Measurements from ENCODE around the gene TSPAN31. TPM values are rescaled to one million over a fixed set of nuclear protein-coding genes. Genes with fewer than 3 reads are reported as not detected.
"Not testable (repeated sequence)": the region's sequence is repeated elsewhere in the genome, so short reads cannot be mapped to it uniquely, and the experiment has no call there.

The TSPAN31 gene
- total RNA-seq, 1 experiment from 2014 or later: 20.3 TPM

DNA sequence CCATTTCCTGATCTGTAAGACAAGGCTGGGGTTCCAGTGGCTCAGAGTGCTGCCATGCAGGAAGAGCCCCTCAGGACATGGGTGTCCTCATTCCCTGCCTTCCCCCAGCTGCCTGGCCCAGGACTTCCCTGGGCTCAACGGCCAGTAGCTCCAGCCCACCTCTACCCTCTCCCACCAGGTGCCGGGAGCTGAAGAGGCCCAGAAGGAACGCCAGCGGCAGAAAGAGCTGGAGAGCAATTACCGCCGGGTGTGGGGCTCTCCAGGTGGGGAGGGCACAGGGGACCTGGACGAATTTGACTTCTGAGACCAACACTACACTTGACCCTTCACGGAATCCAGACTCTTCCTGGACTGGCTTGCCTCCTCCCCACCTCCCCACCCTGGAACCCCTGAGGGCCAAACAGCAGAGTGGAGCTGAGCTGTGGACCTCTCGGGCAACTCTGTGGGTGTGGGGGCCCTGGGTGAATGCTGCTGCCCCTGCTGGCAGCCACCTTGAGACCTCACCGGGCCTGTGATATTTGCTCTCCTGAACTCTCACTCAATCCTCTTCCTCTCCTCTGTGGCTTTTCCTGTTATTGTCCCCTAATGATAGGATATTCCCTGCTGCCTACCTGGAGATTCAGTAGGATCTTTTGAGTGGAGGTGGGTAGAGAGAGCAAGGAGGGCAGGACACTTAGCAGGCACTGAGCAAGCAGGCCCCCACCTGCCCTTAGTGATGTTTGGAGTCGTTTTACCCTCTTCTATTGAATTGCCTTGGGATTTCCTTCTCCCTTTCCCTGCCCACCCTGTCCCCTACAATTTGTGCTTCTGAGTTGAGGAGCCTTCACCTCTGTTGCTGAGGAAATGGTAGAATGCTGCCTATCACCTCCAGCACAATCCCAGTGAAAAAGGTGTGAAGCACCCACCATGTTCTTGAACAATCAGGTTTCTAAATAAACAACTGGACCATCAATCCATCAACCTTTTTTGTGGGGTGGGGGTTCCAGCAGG lies 23.9 kb upstream of the TSPAN31 start:
- no peak overlapping the region for H3K27ac ChIP-seq (ENCODE audit: low read length)
- H4K20me1 ChIP-seq (ENCODE audit: low read length): no peaks in the 10 kb centered on the region
- ChIA-PET CTCF (no interaction called here), POLR2A (ENCODE audit: unreplicated experiment) (no interaction called here)
- no peaks in the 10 kb centered on the region for H3K27me3 ChIP-seq (ENCODE audit: low read length)
- TF ChIP-seq, protein P1, sequence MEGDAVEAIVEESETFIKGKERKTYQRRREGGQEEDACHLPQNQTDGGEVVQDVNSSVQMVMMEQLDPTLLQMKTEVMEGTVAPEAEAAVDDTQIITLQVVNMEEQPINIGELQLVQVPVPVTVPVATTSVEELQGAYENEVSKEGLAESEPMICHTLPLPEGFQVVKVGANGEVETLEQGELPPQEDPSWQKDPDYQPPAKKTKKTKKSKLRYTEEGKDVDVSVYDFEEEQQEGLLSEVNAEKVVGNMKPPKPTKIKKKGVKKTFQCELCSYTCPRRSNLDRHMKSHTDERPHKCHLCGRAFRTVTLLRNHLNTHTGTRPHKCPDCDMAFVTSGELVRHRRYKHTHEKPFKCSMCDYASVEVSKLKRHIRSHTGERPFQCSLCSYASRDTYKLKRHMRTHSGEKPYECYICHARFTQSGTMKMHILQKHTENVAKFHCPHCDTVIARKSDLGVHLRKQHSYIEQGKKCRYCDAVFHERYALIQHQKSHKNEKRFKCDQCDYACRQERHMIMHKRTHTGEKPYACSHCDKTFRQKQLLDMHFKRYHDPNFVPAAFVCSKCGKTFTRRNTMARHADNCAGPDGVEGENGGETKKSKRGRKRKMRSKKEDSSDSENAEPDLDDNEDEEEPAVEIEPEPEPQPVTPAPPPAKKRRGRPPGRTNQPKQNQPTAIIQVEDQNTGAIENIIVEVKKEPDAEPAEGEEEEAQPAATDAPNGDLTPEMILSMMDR (conservative IDR thresholded peaks at IDR 0.05; ENCODE audit: low read depth, low read length): no peak
- TF ChIP-seq EZH2phosphoT487 (IDR thresholded peaks at IDR 0.05; ENCODE audit: borderline replicate concordance, low read length) (no peak), EZH2 (IDR thresholded peaks at IDR 0.05; ENCODE audit: low read length, unreplicated experiment) (no peak)
- H3K9ac ChIP-seq (ENCODE audit: low read length): no peak overlapping the region
- H3K4me2 ChIP-seq (ENCODE audit: low read length): no peak overlapping the region
- no peaks in the 10 kb centered on the region for H3F3A ChIP-seq (ENCODE audit: low read length, unreplicated experiment)
- intact Hi-C loops (cut with micrococcal nuclease): no loop called here
- H3K36me3 ChIP-seq (ENCODE audit: low read depth, low read length): peaks cover 11% of the 10 kb centered on the region; the same call in 1 of the 2 replicates
- H3K4me3 ChIP-seq (ENCODE audit: low read length): no peak overlapping the region
- H3K79me2 ChIP-seq (ENCODE audit: low read length): no peaks in the 10 kb centered on the region
- H3K9me2 ChIP-seq (replicated peaks; ENCODE audit: low read length): no peaks in the 10 kb centered on the region
- no peak overlapping the region for H2AFZ ChIP-seq (ENCODE audit: low read length)
- H3K4me1 ChIP-seq (ENCODE audit: insufficient read depth, low read length): peaks cover 3% of the 10 kb centered on the region; the same call in 1 of the 2 replicates
- ATAC-seq (no peak), DNase-seq (no peak)
- no peaks in the 10 kb centered on the region for H3K9me3 ChIP-seq (ENCODE audit: low read length)
- TSS peak; percentile 68 for BruUV-seq (replicated peaks)

DNA sequence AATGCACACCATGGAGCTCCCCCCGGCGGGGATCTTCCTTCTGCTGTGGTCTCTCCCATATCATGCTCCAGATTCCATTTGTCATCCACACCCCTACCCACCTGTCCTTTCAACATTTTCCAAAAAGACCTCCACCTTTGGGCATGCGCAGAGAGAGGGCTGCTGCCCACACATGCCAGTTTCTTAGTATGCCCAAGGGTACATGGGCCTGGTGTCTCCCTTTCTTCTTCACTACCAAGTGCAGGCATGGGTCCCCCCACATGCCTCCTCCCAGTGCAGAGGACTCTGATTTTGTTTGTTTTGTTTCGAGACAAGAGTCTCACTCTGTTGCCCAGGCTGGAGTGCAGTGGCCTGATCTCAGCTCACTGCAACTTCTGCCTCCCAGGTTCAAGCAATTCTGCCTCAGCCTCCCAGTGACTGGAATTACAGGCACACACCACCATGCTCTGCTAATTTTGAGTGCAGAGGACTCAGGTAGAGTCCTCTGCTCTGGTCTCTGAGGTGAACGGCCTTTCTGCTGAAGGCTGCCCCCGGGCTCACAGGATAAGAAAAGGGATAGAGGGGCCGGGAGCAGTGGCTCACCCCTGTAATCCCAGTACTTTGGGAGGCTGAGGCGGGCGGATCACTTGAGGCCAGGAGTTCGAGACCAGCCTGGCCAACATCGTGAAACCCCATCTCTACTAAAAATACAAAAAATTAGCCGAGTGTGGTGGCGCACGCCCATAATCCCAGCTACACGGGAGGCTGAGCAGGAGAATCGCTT lies 22.8 kb upstream of the TSPAN31 start:
- H3K4me1 ChIP-seq (ENCODE audit: insufficient read depth, low read length); intact Hi-C loops (cut with micrococcal nuclease); POLR2A ChIA-PET (ENCODE audit: unreplicated experiment); H3K9me2 ChIP-seq (replicated peaks; ENCODE audit: low read length); DNase-seq; ATAC-seq; H3F3A ChIP-seq (ENCODE audit: low read length, unreplicated experiment); BruUV-seq (replicated peaks); H3K79me2 ChIP-seq (ENCODE audit: low read length); H3K9ac ChIP-seq (ENCODE audit: low read length); H3K4me2 ChIP-seq (ENCODE audit: low read length); CTCF ChIA-PET; H2AFZ ChIP-seq (ENCODE audit: low read length); H4K20me1 ChIP-seq (ENCODE audit: low read length); H3K9me3 ChIP-seq (ENCODE audit: low read length); H3K4me3 ChIP-seq (ENCODE audit: low read length); H3K27ac ChIP-seq (ENCODE audit: low read length); H3K27me3 ChIP-seq (ENCODE audit: low read length): not testable (repeated sequence)
- H3K36me3 ChIP-seq (ENCODE audit: low read depth, low read length): peaks cover 11% of the 10 kb centered on the region; the same call in 1 of the 2 replicates

DNA sequence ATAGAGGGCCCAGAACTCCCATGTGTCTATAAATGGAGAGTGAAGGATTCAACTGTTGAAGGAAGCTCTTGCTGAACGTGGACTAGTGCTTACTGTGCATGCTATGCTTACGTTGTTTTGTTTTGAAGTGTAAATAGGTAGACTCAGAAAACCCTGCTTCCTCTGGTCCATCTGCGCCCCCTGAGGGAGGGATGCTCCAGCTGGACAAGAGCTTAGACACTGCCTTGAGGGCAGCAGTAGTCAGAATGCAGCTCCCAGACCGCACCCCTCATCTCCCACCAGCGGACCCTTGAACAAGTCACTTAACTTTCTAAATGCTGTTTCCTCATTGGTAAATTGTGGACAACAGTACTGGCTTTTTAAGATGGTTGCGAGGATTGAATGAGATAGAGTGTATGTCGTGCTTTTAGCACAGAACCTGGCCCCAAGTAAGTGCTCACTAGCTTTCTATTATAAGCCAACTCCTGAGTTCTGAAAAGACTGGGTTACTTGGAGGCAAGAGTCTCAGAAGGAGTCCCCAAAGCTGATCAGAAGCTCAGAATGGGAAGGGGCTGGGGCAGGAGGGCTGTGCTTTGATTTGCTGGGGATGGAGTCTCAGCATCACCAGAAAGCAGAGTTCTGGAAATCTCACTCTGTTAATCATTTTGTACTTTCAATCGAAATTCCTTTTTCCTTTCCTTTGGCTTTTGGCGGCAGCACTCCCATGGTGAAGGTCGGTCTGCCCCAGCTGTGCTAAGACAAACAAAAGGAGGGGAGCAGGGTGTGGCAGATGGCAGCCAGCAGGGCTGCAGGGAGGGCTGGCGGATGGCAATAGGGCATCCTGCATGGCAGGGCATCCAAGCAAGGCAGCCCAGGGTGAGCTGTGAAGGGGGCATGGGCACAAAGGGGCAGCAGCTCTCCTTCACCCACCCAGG lies 21.9 kb upstream of the TSPAN31 start:
- Histone ChIP-seq H3K4me1 (ENCODE audit: insufficient read depth, low read length) (peaks cover 4% of the 10 kb centered on the region; the same call in 1 of the 2 replicates), H3K9ac (ENCODE audit: low read length) (no peak overlapping the region), H3K27me3 (ENCODE audit: low read length) (no peaks in the 10 kb centered on the region), H3F3A (ENCODE audit: low read length, unreplicated experiment) (no peaks in the 10 kb centered on the region), H2AFZ (ENCODE audit: low read length) (no peak overlapping the region), H3K36me3 (ENCODE audit: low read depth, low read length) (peaks cover 11% of the 10 kb centered on the region; the same call in 1 of the 2 replicates), H3K4me3 (ENCODE audit: low read length) (no peak overlapping the region), H3K9me2 (replicated peaks; ENCODE audit: low read length) (no peaks in the 10 kb centered on the region), H3K4me2 (ENCODE audit: low read length) (no peak overlapping the region), H3K79me2 (ENCODE audit: low read length) (no peaks in the 10 kb centered on the region), H3K27ac (ENCODE audit: low read length) (no peak overlapping the region), H3K9me3 (ENCODE audit: low read length) (no peaks in the 10 kb centered on the region), H4K20me1 (ENCODE audit: low read length) (no peaks in the 10 kb centered on the region)
- TF ChIP-seq EZH2phosphoT487 (IDR thresholded peaks at IDR 0.05; ENCODE audit: borderline replicate concordance, low read length) (no peak), EZH2 (IDR thresholded peaks at IDR 0.05; ENCODE audit: low read length, unreplicated experiment) (no peak)
- TF ChIP-seq, protein P1 (conservative IDR thresholded peaks at IDR 0.05; ENCODE audit: low read depth, low read length): no peak
- DNase-seq (no peak), ATAC-seq (no peak)
- CTCF ChIA-PET: no interaction called here
- no TSS peak for BruUV-seq (replicated peaks)
- intact Hi-C loops (cut with micrococcal nuclease): no loop called here
- POLR2A ChIA-PET (ENCODE audit: unreplicated experiment): interaction anchor here (0.6 kb wide), 1 partner anchor 32 kb away, joined by 3 read pairs; the partner anchor contains the start of gene MARCHF9

All from PC-3 (cell line).